Common myeloid progenitor, CD34-positive (primary cell): ENCODE measurements around the gene CRLF3. TPM values are rescaled to one million over a fixed set of nuclear protein-coding genes. Genes with fewer than 3 reads are reported as not detected.
A peak's percentile ranks its signal among the peaks of the same experiment; 100 is the strongest.

ENCODE experiments used
- CTCF ChIA-PET: fragments of 350-600 bp; sonication (Branson Sonifier 250); formaldehyde crosslinking; loops from one replicate; lab custom pipeline; 2021; ENCODE audit warnings: antibody characterized with exemption; lab: Charles Lee
- POLR2A ChIA-PET: fragments of 350-600 bp; sonication (Branson Sonifier 250); formaldehyde crosslinking; loops from one replicate; lab custom pipeline; 2021; ENCODE audit warnings: antibody characterized with exemption; lab: Charles Lee
- DNase-seq, 3 donors: peaks; one replicate each; pipeline versions ENCODE4 v3.0.0 to v3.0.0-alpha.2; 2013
- H3K27ac ChIP-seq, 2 experiments: 1 replicate in 1 of 2; 2 replicates in 1 of 2; pipeline ENCODE4 v1.7.0; 2013; ENCODE audit warnings: inconsistent platforms in 2 of 2, low read length in 2 of 2, mild to moderate bottlenecking in 2 of 2, low read depth in 1 of 2, moderate library complexity in 1 of 2; ENCODE audit not compliant: severe bottlenecking in 2 of 2, insufficient read depth in 1 of 2, poor library complexity in 1 of 2
- H3K27me3 ChIP-seq, 5 experiments: replicated peaks in 2 of 5; 1 replicate in 3 of 5; 2 replicates in 2 of 5; pipeline versions ENCODE4 v1.6.1 to v1.7.0; 2013; ENCODE audit warnings: low read length in 4 of 5, mild to moderate bottlenecking in 2 of 5, moderate library complexity in 2 of 5, inconsistent platforms in 1 of 5; ENCODE audit not compliant: insufficient read depth in 5 of 5, control insufficient read depth in 4 of 5
- H3K36me3 ChIP-seq, 4 experiments: 1 replicate in 2 of 4; 2 replicates in 2 of 4; pipeline versions ENCODE4 v1.6.1 to v1.7.0; 2013; ENCODE audit warnings: low read length in 3 of 4, control low read depth in 1 of 4, mild to moderate bottlenecking in 1 of 4; ENCODE audit not compliant: control insufficient read depth in 4 of 4, insufficient read depth in 4 of 4
- H3K4me1 ChIP-seq, 4 experiments: 1 replicate in 3 of 4; 2 replicates in 1 of 4; pipeline versions ENCODE4 v1.6.1 to v1.7.1; 2013; ENCODE audit warnings: low read length in 3 of 4, mild to moderate bottlenecking in 3 of 4, control low read depth in 1 of 4, inconsistent platforms in 1 of 4, moderate library complexity in 1 of 4; ENCODE audit not compliant: control insufficient read depth in 4 of 4, insufficient read depth in 4 of 4; ENCODE audit errors: control extremely low read depth in 1 of 4
- H3K4me3 ChIP-seq, 7 experiments: 1 replicate in 4 of 7; 2 replicates in 3 of 7; pipeline versions ENCODE4 v1.5.1 to v1.7.0; 2013; ENCODE audit warnings: mild to moderate bottlenecking in 7 of 7, low read length in 6 of 7, moderate library complexity in 6 of 7, inconsistent platforms in 2 of 7, low read depth in 2 of 7, control low read depth in 1 of 7; ENCODE audit not compliant: insufficient read depth in 4 of 7, control insufficient read depth in 1 of 7; ENCODE audit errors: extremely low read depth in 1 of 7
- H3K9me3 ChIP-seq, 5 experiments: 1 replicate in 4 of 5; 2 replicates in 1 of 5; pipeline versions ENCODE4 v1.6.1 to v1.7.1; 2013; ENCODE audit warnings: low read length in 4 of 5, mild to moderate bottlenecking in 2 of 5, inconsistent platforms in 1 of 5, low read depth in 1 of 5, moderate library complexity in 1 of 5; ENCODE audit not compliant: control insufficient read depth in 4 of 5, insufficient read depth in 2 of 5; ENCODE audit errors: control extremely low read depth in 1 of 5
- WGBS: methylation state at CpG from one replicate; pipeline ENCODE4 v1.1.5; 2013; ENCODE audit not compliant: insufficient coverage; 5-methylcytosine and 5-hydroxymethylcytosine counted together
- polyA plus RNA-seq: library from polyadenylated mRNA; unstranded; fragments of 120-200 nt; gene quantifications from one replicate; pipeline ENCODE4 v1.2.1, GENCODE V29; 2013

Gene CRLF3
- polyA plus RNA-seq = 33.2 TPM

GRCh38 chr17:30824356-30825145 lies at the start of gene CRLF3:
CRLF3 (minus strand) TSS chr17:30824692; CDS start chr17:30824651, 41 bp downstream.
- Histone ChIP-seq H3K36me3 (no peaks in the 10 kb centered on the region), H3K4me1 (peaks cover 18 to 51% (median 45%) of the 10 kb centered on the region in 4 experiments), H3K4me3 (peak within 1 kb of the TSS; percentile 82 to 98 (median 92)), H3K27me3 (no peaks in the 10 kb centered on the region), H3K27ac (peak within 1 kb of the TSS; percentile 79 to 86), H3K9me3 (no peaks in the 10 kb centered on the region)
- POLR2A ChIA-PET = interaction anchor here (0.6 to 1.8 kb wide), 4 partner anchors 11 to 134 kb away, joined by 3 to 8 read pairs (median 5); no protein-coding TSS in a partner anchor
- DNase-seq = peak; percentile 94 to 97 (median 96)
- CTCF ChIA-PET = interaction anchor here (1.0 to 3.8 kb wide), 8 partner anchors 9 to 65 kb away, joined by 3 to 34 read pairs (median 4); no protein-coding TSS in a partner anchor
- WGBS = 2% methylated on average over 58 of the region's 75 CpGs

GRCh38 chr17:30869005-30869404 lies 44.5 kb upstream of the CRLF3 start:
- 92% methylated on average over 2 of the region's 6 CpGs for WGBS

GRCh38 chr17:30864636-30865035 lies 40.1 kb upstream of the CRLF3 start:
- no peak overlapping the region for H3K27ac ChIP-seq
- DNase-seq = no peak
- ChIA-PET CTCF (no interaction called here), POLR2A (no interaction called here)
- WGBS = 100% methylated on average over 1 of the region's 1 CpG
- H3K27me3 ChIP-seq = no peaks in the 10 kb centered on the region
- H3K4me3 ChIP-seq = no peak overlapping the region
- peaks cover 4 to 51% (median 28%) of the 10 kb centered on the region in 4 experiments for H3K36me3 ChIP-seq
- H3K4me1 ChIP-seq = no peaks in the 10 kb centered on the region
- H3K9me3 ChIP-seq = no peaks in the 10 kb centered on the region

More at GRCh38 chr17:30869005-30869404, 44.5 kb upstream of the CRLF3 start:
- no peaks in the 10 kb centered on the region for H3K9me3 ChIP-seq
- ChIA-PET CTCF (interaction anchor here (1.0 kb wide), 1 partner anchor 28 kb away, joined by 3 read pairs; no protein-coding TSS in a partner anchor), POLR2A (no interaction called here)
- no peak overlapping the region for H3K27ac ChIP-seq
- no peaks in the 10 kb centered on the region for H3K4me1 ChIP-seq
- H3K36me3 ChIP-seq = peaks cover 2 to 55% (median 31%) of the 10 kb centered on the region in 4 experiments
- DNase-seq = no peak
- H3K27me3 ChIP-seq = no peaks in the 10 kb centered on the region
- no peak overlapping the region for H3K4me3 ChIP-seq

- WGBS = 91% methylated on average over 4 of the region's 9 CpGs
- DNase-seq = no peak
- Histone ChIP-seq H3K27me3 (no peaks in the 10 kb centered on the region), H3K4me3 (no peak overlapping the region), H3K9me3 (no peaks in the 10 kb centered on the region), H3K4me1 (no peaks in the 10 kb centered on the region), H3K36me3 (peaks cover 5 to 56% (median 20%) of the 10 kb centered on the region in 4 experiments), H3K27ac (no peak overlapping the region)
- CTCF ChIA-PET = interaction anchor here (1.4 kb wide), 1 partner anchor 9 kb away, joined by 4 read pairs; no protein-coding TSS in a partner anchor
- POLR2A ChIA-PET = interaction anchor here (0.6 kb wide), 1 partner anchor 97 kb away, joined by 3 read pairs; no protein-coding TSS in a partner anchor
These were observed 34.2 kb upstream of the CRLF3 start for GRCh38 chr17:30858556-30859250.

GRCh38 chr17:30854146-30854545 lies 29.7 kb upstream of the CRLF3 start:
- H3K36me3 ChIP-seq = peaks cover 5 to 61% (median 19%) of the 10 kb centered on the region in 4 experiments
- no peaks in the 10 kb centered on the region for H3K9me3 ChIP-seq
- no peaks in the 10 kb centered on the region for H3K4me1 ChIP-seq
- ChIA-PET POLR2A (no interaction called here), CTCF (no interaction called here)
- WGBS = no CpG with 5 or more reads among the region's 3 CpGs
- DNase-seq = no peak
- H3K4me3 ChIP-seq = no peak overlapping the region
- no peak overlapping the region for H3K27ac ChIP-seq
- no peaks in the 10 kb centered on the region for H3K27me3 ChIP-seq

- Histone ChIP-seq H3K27ac (no peak overlapping the region), H3K36me3 (peaks cover 5 to 51% (median 17%) of the 10 kb centered on the region in 4 experiments), H3K9me3 (no peaks in the 10 kb centered on the region), H3K4me1 (no peaks in the 10 kb centered on the region), H3K4me3 (no peak overlapping the region), H3K27me3 (no peaks in the 10 kb centered on the region)
- POLR2A ChIA-PET = interaction anchor here (0.6 kb wide), 1 partner anchor 9 kb away, joined by 4 read pairs; no protein-coding TSS in a partner anchor
- 100% methylated on average over 2 of the region's 6 CpGs for WGBS
- CTCF ChIA-PET = no interaction called here
- no peak for DNase-seq
These were observed 23.5 kb upstream of the CRLF3 start for GRCh38 chr17:30848021-30848420.
